OCI-M1 (cell line): Measurements from ENCODE around the gene PPP2R5D.
"Not testable (repeated sequence)": the region's sequence is repeated elsewhere in the genome, so short reads cannot be mapped to it uniquely, and the experiment has no call there.

ENCODE experiments used
- DNase-seq: peaks from one replicate; lab custom pipeline; 2025; lab: John Stamatoyannopoulos, UW

Gene PPP2R5D

GRCh38 chr6:42993445-42993844, 9.1 kb downstream of the PPP2R5D start:
- DNase-seq: no peak

DNA sequence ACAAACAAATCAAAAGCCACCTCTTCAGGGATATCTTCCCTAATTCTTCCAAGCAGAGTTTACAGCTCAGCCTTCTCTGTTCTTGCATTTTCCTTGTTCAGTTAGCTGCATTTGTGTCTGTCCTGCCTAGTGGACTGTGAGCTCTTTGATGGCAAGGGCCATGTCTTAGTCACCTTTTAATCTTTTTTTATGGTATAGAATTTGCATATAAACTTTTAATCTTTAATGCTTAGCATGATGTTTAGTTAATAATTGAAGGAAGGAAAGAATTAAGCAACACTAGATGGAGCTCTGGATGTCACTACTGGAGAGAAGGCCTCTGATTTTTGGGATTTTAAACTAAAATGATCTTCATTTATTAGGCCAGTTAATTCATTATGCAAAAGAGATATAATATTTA, 12.1 kb downstream of the PPP2R5D start:
- no peak for DNase-seq

GRCh38 chr6:42998205-42998604, 13.8 kb downstream of the PPP2R5D start:
- DNase-seq: not testable (repeated sequence)

GRCh38 chr6:43001843-43002242, 17.5 kb downstream of the PPP2R5D start:
- no peak for DNase-seq

DNA sequence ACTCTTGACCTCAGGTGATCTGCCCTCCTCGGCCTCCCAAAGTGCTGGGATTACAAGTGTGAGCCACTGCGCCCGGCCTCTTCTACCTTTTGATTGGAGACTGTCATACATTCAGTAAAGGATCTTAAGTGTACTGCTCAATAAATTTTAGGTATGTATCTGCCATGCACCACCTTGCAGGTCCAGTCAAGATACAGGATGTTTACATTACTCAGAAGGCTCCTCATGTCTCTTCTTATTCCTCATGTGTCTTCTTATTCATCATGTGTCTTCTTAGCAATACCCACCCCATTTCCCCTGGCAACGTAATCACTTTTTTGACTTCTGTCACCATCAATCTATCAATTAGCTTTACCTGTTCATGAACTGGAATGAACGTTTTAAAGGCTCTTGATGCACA, 21.5 kb downstream of the PPP2R5D start:
- no peak for DNase-seq

GRCh38 chr6:43006251-43006650, 21.9 kb downstream of the PPP2R5D start:
- no peak for DNase-seq

- DNase-seq: no peak
Measured at GRCh38 chr6:43007126-43007525, 22.8 kb downstream of the PPP2R5D start.

DNA sequence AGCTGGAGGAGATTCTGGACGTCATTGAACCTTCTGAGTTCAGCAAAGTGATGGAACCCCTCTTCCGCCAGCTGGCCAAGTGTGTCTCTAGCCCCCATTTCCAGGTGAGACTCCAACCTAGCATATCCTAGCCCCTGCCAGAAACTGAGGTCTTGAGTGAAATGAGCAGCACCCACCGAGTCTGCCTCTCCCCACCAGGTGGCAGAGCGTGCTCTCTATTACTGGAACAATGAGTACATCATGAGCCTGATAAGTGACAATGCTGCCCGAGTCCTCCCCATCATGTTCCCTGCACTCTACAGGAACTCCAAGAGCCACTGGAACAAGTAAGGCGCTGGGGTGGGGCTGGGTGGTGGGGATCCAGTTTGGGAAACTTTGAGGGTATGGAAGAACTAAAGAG, 24.8 kb downstream of the PPP2R5D start:
- DNase-seq: peak; percentile 55

GRCh38 chr6:43011207-43011606, 26.8 kb downstream of the PPP2R5D start:
- no peak for DNase-seq

- no peak for DNase-seq
Measured at GRCh38 chr6:43012364-43012763, 28.0 kb downstream of the PPP2R5D start.

- DNase-seq: peak; percentile 76
Measured at GRCh38 chr6:43013097-43013842, 28.9 kb downstream of the PPP2R5D start.

DNA sequence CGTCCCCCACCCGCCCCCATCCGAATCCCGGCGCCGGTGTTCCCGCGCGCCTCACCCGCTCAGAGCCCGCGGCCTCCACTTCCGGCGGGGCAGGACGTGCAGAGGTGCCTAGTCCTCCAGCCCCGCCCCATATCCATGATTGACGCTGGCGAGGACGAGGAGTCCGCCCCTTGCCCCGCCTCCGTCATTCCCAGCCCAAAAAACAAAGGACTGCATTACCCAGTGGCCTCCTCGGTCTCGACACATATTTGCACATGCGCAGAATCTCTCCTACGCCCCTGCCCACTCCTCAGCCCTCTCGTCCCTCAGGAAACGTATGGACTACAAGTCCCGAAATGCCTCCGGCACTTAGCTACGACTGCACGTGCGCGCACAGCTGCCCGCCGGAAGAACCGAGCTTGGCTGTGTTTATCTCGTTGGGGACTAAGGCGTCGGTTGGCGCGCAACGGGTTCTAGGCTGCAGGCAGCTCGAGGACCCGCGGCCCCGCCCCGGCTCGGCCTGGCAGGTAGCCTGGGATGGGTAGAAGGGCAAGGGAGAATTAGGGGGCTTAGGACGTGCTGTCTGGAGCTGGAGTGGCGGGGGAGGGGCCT, 29.6 kb downstream of the PPP2R5D start, which contains the start of the genes KLHDC3 and MEA1:
Gene KLHDC3, plus strand, starts transcription at position 407 of the 591 bp plus-strand sequence. CDS start 2,944 bp downstream, outside the sequence.
Gene MEA1, minus strand, starts transcription at position 104 of the 591 bp plus-strand sequence. CDS start 133 bp downstream, outside the sequence.
- DNase-seq: peak; percentile 100

DNA sequence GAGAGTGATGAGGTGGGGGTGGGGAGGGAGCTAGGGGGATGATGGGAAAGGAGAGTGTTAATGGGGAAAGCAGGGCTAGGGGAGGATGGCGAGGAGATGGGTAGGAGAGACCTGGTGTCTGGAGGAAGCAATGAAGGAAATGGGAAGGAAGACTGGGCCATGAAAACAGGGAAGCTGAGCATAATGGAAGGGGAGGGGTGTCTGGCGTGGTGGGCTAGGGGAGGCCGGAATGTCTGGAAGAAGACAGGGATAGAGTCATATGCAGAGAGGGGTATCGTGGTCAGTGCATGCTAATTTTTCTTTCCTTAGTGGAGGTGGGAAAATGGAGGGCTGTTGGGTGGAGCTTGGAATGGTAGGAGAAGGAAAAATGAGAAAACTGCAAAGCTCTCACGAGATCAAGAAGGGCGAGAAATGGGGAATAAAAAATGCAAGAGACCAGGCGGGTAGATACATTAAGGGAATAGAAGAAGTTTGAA, 30.1 kb downstream of the PPP2R5D start:
- DNase-seq: no peak

DNA sequence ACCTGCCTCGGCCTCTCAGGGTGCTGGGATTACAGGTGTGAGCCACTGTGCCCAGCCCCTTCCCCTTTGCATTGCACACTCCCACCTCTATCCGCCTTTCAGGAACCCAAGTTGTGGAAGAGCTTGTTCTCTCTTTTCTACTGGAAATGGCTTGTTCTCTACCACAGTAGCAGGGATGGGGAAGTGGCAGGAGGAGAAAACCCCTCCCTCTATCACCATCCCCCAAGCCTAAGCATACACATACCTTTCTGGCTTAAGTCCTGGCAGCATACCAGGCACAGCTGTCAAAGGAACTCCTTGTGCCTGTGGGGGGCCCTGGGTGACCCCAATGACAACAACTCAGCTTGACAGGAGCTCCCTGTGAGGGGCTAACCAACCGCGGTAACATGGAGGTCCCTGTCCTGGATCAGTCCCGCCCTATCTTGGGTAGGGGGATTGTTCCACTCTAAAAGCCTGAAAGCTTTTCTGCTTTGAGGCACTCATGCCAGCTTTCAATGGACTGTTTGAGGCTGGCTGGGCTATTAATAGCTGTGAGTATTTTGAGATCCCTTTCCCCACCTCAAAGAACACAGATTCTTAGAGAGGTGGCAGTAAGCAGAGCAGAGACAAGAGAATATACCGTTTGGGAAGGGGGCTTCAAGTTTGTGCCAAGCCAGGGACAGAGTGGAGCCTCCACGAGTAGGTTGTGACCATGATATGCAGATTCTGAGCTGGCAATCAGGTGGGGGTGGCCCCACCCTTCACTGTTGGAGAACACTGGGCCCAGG, 32.0 kb downstream of the PPP2R5D start:
- DNase-seq: no peak

- no peak for DNase-seq
Measured at GRCh38 chr6:43016943-43017334, 32.6 kb downstream of the PPP2R5D start.

GRCh38 chr6:43019152-43019551, 34.8 kb downstream of the PPP2R5D start:
- DNase-seq: no peak

DNA sequence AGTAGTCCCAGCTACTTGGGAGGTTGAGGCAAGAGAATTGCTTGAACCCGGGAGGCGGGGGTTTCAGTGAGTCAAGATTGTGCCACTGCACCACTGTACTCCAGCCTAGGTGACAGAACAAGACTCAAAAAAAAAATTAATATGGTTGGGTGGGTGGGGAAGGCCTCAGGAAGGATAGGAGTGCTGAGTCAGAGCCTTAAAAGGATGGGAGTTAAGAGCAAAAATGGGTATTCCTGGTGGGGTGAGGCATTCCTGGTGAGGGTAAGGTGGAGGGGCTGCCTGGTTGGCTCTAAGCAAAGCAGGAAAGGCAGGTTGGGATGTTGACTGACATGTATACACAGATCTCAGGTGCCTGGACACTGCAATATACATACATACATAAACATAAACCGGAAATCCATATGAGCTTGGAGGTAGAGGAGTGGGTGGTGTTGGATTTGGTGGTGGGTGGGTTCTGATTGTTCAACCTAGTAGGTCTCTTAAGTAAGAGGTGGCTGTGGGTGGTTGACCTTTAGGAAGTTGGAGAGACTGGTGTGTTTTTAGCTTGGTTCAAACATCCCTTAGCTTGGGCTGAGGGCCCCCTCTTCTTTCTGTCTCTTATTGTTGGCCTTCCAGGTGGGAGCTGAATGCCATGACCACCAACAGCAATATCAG, 35.8 kb downstream of the PPP2R5D start:
- DNase-seq: no peak

GRCh38 chr6:43020847-43021246, 36.5 kb downstream of the PPP2R5D start:
- DNase-seq: peak; percentile 70

DNA sequence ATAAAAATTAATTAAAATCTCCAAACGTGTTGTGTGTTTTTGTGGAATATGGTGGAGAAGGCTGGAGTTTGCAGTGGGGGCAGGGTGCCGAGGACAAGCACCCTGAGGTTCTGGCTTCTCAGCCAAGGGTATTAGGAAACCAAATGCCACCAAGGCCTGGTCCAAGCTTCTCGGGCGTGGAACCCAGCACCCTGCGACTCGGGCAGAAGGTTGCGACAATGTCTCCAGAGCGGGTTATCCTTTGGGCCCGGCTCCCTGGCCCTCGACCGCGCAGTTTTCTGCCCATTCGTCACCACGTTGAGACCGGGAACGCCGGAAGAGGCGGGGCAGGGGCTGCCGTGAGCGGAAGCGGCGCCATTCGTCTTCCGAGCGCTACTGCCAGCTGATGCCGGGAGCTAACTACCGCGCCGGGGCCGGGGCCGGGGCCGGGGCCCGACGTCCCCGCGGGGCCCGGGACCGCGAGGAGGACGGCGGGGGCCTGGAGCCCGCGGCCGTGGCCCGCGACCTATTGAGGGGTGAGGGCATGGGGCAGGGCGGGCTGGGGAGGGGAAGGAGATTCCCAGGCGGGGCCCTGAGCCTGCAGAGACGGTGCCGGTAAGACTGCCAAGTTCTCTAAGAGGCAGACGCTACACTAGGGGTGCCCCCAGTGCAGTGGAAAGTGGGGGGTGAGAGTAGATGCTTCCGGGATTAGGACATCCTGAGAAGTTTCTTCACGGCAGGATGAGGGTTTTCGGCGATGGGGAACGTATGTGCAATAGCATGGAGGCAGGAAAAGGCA, 37.1 kb downstream of the PPP2R5D start, which contains the start of gene RRP36:
Gene RRP36, plus strand, starts transcription at position 354 of the 778 bp plus-strand sequence. Its CDS starts 32 bp downstream, at position 386.
- DNase-seq: peak; percentile 90

DNA sequence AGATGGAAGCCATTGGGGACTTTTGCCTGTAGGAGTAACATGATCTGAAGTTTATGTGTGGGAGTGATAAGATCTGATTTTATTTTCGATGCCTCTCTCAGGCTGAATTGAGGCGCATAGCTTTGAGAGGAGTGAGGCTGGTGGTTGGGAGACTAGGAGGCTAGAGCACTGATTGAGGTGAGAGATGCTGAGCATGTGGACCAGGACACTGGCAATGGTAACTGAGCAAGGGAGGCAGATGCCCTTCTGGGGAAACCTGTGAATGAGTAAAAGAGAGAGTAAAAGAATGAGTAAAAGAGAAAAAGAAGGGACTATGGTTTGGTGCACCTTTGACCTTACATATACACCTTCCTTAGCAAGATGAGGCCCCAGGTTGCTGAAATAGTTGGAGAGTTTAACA, 40.1 kb downstream of the PPP2R5D start:
- no peak for DNase-seq

GRCh38 chr6:43026365-43026764, 42.0 kb downstream of the PPP2R5D start:
- no peak for DNase-seq
